SU-DHL-6 (cell line): Measurements from ENCODE around the gene TNKS1BP1.

Experiments used
- H2AFZ ChIP-seq: fragments of 200-600 bp; sonication (generic); 2 replicates; pipeline ENCODE4 v1.6.1; 2014; ENCODE audit warnings: low read depth, mild to moderate bottlenecking, moderate library complexity, mixed read lengths, antibody characterized with exemption, low read length; ENCODE audit not compliant: severe bottlenecking
- H3F3A ChIP-seq: fragments of 200-600 bp; shearing (Covaris generic); 2 replicates; pipeline ENCODE4 v1.6.0; 2016; ENCODE audit warnings: antibody characterized with exemption, mild to moderate bottlenecking; ENCODE audit not compliant: insufficient read depth
- H3K27ac ChIP-seq: fragments of 200-600 bp; sonication (generic); 2 replicates; pipeline ENCODE4 v1.5.1; 2016; ENCODE audit warnings: low read depth, mild to moderate bottlenecking, low read length, moderate library complexity, mixed read lengths
- H3K27me3 ChIP-seq: fragments of 200-600 bp; sonication (generic), shearing (Covaris generic); 2 replicates; pipeline ENCODE4 v1.6.0; 2014; ENCODE audit warnings: mild to moderate bottlenecking, low read length
- H3K36me3 ChIP-seq: fragments of 200-600 bp; sonication (generic); 2 replicates; pipeline ENCODE4 v1.6.1; 2014; ENCODE audit warnings: mild to moderate bottlenecking, low read length, mixed read lengths
- H3K4me2 ChIP-seq: fragments of 300-600, 200-600 bp; shearing (Covaris generic), sonication (generic); 2 replicates; pipeline ENCODE4 v1.6.0; 2014; ENCODE audit warnings: low read length, low read depth, mild to moderate bottlenecking; ENCODE audit not compliant: poor library complexity, severe bottlenecking
- H3K4me3 ChIP-seq: fragments of 200-600 bp; sonication (generic); 2 replicates; pipeline ENCODE4 v1.5.1; 2014; ENCODE audit warnings: antibody characterized with exemption, low read length, mild to moderate bottlenecking, mixed read lengths; ENCODE audit not compliant: insufficient read depth, poor library complexity, severe bottlenecking
- H3K79me2 ChIP-seq: fragments of 200-600 bp; sonication (generic); 2 replicates; pipeline ENCODE4 v1.6.1; 2014; ENCODE audit warnings: mild to moderate bottlenecking, low read length, moderate library complexity; ENCODE audit not compliant: insufficient read depth
- H3K9ac ChIP-seq: fragments of 200-600 bp; sonication (generic); 2 replicates; pipeline ENCODE4 v1.7.0; 2014; ENCODE audit warnings: mild to moderate bottlenecking, low read length
- H3K9me2 ChIP-seq: fragments of 200-600 bp; sonication (generic); replicated peaks from 2 replicates; pipeline ENCODE4 v1.6.1; 2014; ENCODE audit warnings: low read length; ENCODE audit not compliant: insufficient read depth
- H3K9me3 ChIP-seq: fragments of 200-600 bp; sonication (generic); 2 replicates; pipeline ENCODE4 v1.6.1; 2014; ENCODE audit warnings: low read length, mixed read lengths; ENCODE audit not compliant: insufficient read depth
- H4K20me1 ChIP-seq: fragments of 200-600 bp; sonication (generic); 2 replicates; pipeline ENCODE4 v1.6.1; 2014; ENCODE audit warnings: low read depth, mild to moderate bottlenecking, antibody characterized with exemption, low read length, moderate library complexity, mixed read lengths
- EZH2phosphoT487 ChIP-seq: fragments of 200-600 bp; sonication (generic), shearing (Covaris generic); conservative IDR thresholded peaks from 2 replicates; pipeline ENCODE4 v1.6.1; 2018; ENCODE audit warnings: mild to moderate bottlenecking, antibody characterized with exemption, low read length, moderate library complexity, mixed read lengths
- TF ChIP-seq, protein P1 (sequence below): fragments of 200-600 bp; sonication (generic); IDR thresholded peaks from one replicate; pipeline ENCODE4 v1.5.1; 2017; ENCODE audit warnings: antibody characterized with exemption, mild to moderate bottlenecking, low read length, moderate library complexity; ENCODE audit not compliant: insufficient read depth, poor library complexity, severe bottlenecking

The TNKS1BP1 gene

GRCh38 chr11:57305523-57305922, 19.2 kb downstream of the TNKS1BP1 start:
- Histone ChIP-seq H3K9ac (no peak overlapping the region), H3K9me2 (no peaks in the 10 kb centered on the region), H3K9me3 (no peaks in the 10 kb centered on the region), H3K27ac (no peak overlapping the region), H4K20me1 (no peaks in the 10 kb centered on the region), H3F3A (no peaks in the 10 kb centered on the region), H3K4me3 (no peak overlapping the region), H3K4me2 (no peak overlapping the region), H2AFZ (no peak overlapping the region), H3K79me2 (no peaks in the 10 kb centered on the region), H3K36me3 (no peaks in the 10 kb centered on the region), H3K27me3 (no peaks in the 10 kb centered on the region)
- TF ChIP-seq EZH2phosphoT487, result no peak
- TF ChIP-seq, protein P1, sequence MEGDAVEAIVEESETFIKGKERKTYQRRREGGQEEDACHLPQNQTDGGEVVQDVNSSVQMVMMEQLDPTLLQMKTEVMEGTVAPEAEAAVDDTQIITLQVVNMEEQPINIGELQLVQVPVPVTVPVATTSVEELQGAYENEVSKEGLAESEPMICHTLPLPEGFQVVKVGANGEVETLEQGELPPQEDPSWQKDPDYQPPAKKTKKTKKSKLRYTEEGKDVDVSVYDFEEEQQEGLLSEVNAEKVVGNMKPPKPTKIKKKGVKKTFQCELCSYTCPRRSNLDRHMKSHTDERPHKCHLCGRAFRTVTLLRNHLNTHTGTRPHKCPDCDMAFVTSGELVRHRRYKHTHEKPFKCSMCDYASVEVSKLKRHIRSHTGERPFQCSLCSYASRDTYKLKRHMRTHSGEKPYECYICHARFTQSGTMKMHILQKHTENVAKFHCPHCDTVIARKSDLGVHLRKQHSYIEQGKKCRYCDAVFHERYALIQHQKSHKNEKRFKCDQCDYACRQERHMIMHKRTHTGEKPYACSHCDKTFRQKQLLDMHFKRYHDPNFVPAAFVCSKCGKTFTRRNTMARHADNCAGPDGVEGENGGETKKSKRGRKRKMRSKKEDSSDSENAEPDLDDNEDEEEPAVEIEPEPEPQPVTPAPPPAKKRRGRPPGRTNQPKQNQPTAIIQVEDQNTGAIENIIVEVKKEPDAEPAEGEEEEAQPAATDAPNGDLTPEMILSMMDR, result no peak

- Histone ChIP-seq H4K20me1 (no peaks in the 10 kb centered on the region), H3K27me3 (no peaks in the 10 kb centered on the region), H3K4me3 (no peak overlapping the region), H3F3A (no peaks in the 10 kb centered on the region), H3K27ac (no peak overlapping the region), H3K9ac (no peak overlapping the region), H2AFZ (no peak overlapping the region), H3K9me2 (no peaks in the 10 kb centered on the region), H3K4me2 (no peak overlapping the region), H3K36me3 (no peaks in the 10 kb centered on the region), H3K79me2 (no peaks in the 10 kb centered on the region), H3K9me3 (no peaks in the 10 kb centered on the region)
- no peak for TF ChIP-seq EZH2phosphoT487
- TF ChIP-seq, protein P1, result no peak
Measured at GRCh38 chr11:57303990-57304579, 20.7 kb downstream of the TNKS1BP1 start.

DNA sequence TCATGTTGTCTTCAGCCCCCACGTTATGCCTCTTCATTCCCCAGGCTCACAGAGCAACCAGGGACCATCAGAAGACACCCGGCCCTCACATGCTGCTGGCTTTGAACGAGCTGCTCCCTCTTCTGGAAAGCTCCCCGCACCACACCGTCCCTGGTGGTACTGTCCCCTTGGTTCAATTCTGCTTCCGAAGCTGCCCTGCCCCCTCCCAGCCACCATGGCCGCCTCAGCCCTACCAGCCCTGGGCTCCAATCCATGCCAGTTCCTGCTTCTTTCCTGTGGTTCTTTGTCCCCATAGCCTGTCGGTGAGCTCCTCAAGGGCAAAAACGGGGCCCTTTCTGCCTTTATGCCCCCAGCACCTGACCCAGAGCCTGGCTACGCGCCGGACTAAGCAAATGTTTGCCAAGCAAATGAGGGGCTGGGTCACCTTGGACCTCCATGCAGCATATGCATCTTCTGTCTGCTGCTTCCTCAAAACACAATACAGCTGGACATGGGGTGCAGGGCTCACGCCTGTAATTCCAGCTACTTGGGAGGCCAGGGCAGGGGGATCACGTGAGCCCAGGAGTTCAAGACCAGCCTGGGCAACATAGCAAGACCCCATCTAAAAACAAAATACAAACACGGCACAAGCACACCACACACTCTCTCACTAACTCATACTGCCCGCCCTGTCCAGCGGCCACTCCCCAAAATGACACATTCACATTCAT, 21.3 kb downstream of the TNKS1BP1 start:
- Histone ChIP-seq H4K20me1 (no peaks in the 10 kb centered on the region), H3K4me2 (no peak overlapping the region), H3K27ac (no peak overlapping the region), H3K79me2 (no peaks in the 10 kb centered on the region), H3K9me3 (no peaks in the 10 kb centered on the region), H3K27me3 (no peaks in the 10 kb centered on the region), H3K4me3 (no peak overlapping the region), H3K36me3 (no peaks in the 10 kb centered on the region), H2AFZ (no peak overlapping the region), H3K9ac (no peak overlapping the region), H3K9me2 (no peaks in the 10 kb centered on the region), H3F3A (no peaks in the 10 kb centered on the region)
- TF ChIP-seq, protein P1, result no peak
- TF ChIP-seq EZH2phosphoT487, result no peak
